LoVo (cell line): ENCODE results near the gene RSBN1L.

Experiments used
- DNase-seq: peaks from one replicate; pipeline ENCODE4 v3.0.0-alpha.2; 2016; ENCODE audit warnings: low spot score

Gene RSBN1L

DNA sequence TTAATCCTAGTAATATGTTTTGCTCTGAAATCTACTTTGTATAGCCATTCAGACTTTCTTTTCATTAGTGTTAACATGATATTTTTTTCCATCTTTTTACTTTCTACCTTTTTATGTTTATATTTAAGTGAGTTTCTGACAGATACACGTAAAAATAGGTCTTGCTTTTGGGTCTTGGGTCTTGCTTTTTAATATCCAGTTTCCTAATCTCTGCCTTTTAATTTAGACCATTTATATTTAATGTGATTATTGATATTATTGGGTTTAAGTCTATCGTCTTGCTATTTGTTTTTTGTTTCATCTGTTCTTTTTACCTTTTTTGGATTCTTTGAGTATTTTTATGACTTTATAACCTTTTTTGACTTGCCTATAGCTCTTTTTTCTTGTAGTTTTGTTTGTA, 110.2 kb downstream of the RSBN1L start:
- no peak for DNase-seq

- no peak for DNase-seq
Observed at GRCh38 chr7:77808517-77808916, 112.3 kb downstream of the RSBN1L start.

DNA sequence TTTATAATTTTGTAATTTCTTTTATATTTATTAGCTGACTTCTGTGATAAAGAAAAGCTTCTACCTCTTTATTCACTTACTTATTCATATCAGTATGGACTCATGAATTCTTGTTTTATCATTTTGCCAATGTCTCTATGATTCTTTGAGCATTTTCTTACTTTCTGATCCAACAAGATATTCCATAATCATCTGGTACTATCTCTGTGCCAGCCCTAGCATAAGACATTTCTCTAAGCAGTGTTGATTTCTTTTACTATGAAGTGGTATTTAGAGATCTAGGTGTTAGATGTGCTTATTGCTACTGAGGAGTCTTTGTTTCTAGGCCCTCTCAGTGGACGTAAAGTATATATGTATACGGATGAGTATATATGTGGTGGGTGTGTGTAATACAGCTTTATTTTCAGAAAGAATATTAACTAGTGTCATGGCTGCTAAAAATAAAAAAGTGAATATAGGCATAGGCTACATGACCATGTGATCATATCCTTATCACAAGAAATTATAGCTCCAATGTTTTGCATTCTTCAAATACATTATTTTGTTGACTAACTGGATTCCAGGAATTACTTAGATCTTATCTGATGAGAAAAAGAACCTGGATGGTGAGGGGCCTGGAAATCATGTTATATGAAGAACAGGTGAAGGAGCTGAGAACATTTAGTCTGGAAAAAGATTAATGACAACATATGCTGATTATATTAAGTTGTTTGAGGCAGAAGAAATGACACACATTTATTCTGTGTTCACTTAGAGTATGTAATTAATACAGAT, 115.4 kb downstream of the RSBN1L start:
- DNase-seq, result no peak

DNA sequence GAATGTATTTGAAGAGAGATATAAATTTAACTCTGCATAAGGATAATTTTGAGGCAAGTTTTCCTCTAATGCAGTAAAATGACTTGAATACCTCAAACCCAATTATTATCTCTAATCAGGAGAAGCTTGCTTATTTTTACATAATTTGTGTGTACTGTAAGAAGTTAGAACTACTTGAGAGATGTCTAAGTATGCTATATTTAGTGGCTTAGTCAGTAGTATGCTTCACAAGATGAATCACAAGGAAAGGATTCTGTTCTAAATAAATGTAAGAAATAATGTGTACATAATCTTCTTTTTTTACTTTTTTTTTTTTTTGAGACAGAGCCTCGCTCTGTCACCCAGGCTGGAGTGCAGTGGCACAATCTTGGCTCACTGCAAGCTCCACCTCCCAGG, 116.0 kb downstream of the RSBN1L start:
- no peak for DNase-seq

DNA sequence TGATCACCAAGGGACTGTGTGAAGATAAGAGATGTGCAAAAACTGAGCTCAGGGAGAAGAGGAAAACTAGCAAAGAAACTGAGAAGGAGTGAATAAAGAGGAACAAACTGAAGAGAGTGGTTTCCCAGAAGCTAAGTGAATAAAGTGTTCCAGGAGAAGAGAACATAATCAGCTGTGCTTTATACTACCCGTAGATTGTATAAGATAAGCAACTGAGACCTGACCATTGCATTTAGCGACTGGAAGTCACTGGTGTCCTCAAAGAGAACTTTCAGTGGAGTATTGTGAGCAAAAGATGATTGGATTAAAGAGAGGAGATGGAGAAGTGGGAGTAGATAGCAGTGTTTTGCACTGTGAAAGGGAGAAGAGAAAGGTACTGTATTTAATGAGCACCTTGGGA, 116.9 kb downstream of the RSBN1L start:
- DNase-seq, result no peak

DNA sequence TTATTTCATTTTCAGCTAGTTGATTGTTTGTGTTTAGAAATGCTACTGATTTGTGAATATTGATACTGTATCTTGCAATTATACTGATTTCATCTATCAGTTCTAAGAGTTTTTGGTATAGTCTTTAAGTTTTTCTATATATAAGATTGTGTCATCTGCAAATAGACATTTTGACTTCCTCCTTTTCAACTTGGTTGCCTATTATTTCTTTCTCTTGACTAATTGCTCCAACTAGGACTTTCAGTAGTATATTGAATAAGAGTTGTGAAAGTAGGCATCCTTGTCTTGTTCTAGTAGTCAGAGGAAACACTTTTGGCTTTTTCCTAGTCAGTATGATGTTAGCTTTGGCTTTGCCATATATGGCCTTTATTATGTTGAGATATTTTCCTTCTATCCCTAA, 122.8 kb downstream of the RSBN1L start:
- DNase-seq, result no peak

- DNase-seq, result no peak
Observed at GRCh38 chr7:77820967-77821366, 124.7 kb downstream of the RSBN1L start.

DNA sequence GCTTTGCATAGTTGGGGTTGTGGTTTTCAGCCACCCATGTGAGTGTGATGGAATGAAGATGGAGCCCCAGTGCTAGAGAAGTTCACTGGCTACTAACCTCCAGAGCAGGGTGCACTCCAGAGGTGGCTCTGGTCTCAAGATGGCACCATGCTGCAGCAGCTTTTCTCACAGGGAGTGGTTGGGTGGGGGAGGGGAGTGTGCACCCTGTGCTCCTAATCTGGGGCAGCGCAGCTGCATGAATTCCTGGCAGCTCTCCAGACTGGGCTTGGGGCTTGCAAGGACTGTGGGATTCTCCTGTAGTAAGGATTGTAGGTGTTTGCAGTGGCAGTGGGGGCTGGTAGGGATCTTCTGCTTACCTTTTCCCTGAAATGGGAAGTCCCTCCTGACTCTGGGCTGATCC, 126.0 kb downstream of the RSBN1L start:
- DNase-seq, result no peak

- no peak for DNase-seq
Observed at GRCh38 chr7:77823787-77824186, 127.5 kb downstream of the RSBN1L start.

DNA sequence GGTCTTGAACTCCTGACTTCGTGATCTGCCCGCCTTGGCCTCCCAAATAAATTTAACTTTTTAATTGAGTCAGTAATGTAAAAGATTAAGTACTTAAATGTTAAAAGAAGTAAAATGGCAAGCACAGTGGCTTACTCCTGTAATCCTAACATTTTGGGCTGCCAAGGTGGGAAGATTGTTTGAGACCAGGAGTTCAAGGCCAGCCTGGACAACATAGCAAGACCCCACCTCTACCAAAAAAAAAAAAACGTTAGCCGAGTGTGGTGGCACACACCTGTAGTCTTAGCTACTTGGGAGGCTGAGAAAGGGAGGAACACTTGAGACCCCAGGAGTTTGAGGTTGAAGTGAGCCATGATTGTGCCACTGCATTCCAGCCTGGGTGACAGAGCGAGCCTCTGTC, 128.4 kb downstream of the RSBN1L start:
- DNase-seq, result no peak

GRCh38 chr7:77825131-77825530, 128.9 kb downstream of the RSBN1L start:
- no peak for DNase-seq

DNA sequence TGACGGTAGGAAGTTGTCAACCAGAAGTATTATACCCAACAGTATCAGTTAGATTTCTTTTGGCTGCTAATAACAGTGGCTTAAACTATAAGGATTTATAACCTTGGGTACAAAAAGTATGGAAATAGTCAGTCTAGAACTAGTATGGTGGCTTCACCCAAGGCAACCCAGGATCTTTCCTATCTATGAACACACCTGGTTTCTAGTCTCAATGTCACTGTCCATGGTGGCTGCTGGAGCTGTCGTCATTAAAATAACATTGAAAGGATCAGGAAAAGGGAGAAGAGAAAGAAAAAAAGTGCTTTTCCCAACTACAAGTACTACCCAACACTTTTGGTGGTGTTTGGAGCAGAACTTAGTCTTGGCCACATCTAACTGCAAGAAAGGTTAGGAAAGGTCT, 130.0 kb downstream of the RSBN1L start:
- no peak for DNase-seq

GRCh38 chr7:77827999-77828398, 131.7 kb downstream of the RSBN1L start:
- DNase-seq, result no peak

DNA sequence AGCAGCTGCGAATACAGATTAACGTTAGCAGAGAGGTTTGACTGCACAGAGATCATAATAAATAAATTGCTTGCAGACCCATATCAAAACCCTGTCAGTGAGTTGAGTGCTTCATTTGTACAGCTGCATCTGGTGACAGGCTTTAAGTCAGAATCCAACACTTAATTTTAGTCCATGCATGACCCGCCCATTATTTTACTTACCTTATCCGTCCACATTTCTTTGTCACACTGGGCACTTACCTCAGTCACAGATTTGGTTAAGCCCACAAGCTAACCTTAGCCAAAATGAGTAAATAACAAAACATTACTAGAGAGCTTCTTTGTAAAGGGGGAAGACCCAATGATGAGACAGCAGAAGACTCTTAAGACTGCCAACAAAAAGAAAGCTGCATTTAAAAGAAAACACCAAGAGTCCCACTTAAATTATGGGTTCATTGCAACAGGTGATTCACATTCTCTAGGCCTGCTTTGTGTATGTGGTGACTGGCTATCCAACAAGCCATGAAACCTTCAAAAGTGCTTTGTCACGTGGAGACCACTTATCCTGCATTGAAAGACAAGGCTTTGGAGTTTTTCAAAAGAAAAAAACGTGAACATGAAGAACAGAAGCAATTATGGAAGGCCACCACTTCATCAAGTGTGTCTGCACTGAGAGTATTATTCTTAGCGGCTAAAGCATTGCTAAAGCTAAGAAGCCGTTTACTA, 134.5 kb downstream of the RSBN1L start:
- no peak for DNase-seq

DNA sequence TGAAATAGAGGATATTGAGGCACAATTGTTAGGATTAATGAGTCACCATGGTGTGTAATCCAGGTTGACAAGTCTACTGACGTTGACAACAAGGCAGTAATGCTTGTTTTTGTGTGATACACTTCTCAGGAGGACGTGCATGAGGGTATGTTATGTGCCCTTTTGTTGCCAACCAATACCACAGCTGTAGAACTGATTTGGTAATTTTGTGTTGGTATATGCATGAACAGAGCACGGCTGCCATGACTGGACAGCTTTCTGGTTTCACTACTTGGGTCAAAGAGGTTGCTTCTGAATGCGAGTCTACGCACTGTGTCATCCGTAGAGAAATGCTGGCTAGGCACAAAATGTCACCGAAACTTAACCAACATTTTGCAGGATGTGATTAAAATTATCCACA, 135.2 kb downstream of the RSBN1L start:
- no peak for DNase-seq

- DNase-seq, result no peak
Observed at GRCh38 chr7:77831953-77832352, 135.7 kb downstream of the RSBN1L start.
